Lower leg skin (tissue), 3 donors: ENCODE data around the gene ACSF3.

ENCODE experiments used
- CTCF ChIP-seq, 3 donors: fragments of 450-650 bp; IDR thresholded peaks; one replicate each; pipeline ENCODE4 v1.5.1; 2016; ENCODE audit warnings: antibody characterized with exemption in 3 of 3, mild to moderate bottlenecking in 3 of 3, moderate library complexity in 2 of 3
- POLR2A ChIP-seq, 2 donors: fragments of 450-650 bp; IDR thresholded peaks; one replicate each; pipeline ENCODE4 v1.6.1; 2016 to 2017; ENCODE audit warnings: antibody characterized with exemption in 2 of 2, mild to moderate bottlenecking in 1 of 2, moderate library complexity in 1 of 2

GRCh38 chr16:89199241-89200123 lies 105.8 kb downstream of the ACSF3 start:
- no peak for TF ChIP-seq POLR2A (IDR thresholded peaks at IDR 0.05)
- TF ChIP-seq CTCF (IDR thresholded peaks at IDR 0.05): no peak
